AG04449 (cell line): Measurements from ENCODE around the gene BCL11B.

ENCODE experiments used
- CTCF ChIA-PET: fragments of 350-600 bp; formaldehyde crosslinking; extraction: SDS; loops from one replicate; lab custom pipeline; 2021; ENCODE audit warnings: antibody characterized with exemption; lab: Yijun Ruan, JAX
- POLR2A ChIA-PET: fragments of 400-600, 350-600 bp; formaldehyde crosslinking; extraction: SDS; loops from one replicate; lab custom pipeline; 2020; ENCODE audit warnings: antibody characterized with exemption, inconsistent platforms; lab: Yijun Ruan, JAX
- DNase-seq: peaks from one replicate; pipeline ENCODE4 v3.0.0-alpha.2; 2010; ENCODE audit warnings: low read depth, low spot score
- H3K4me3 ChIP-seq: 2 replicates; pipeline ENCODE4 v1.5.1; 2011; ENCODE audit warnings: low read depth, mild to moderate bottlenecking, control low read depth, low read length
- TF ChIP-seq, protein P1 (sequence below): IDR thresholded peaks from one replicate; pipeline ENCODE4 v1.5.1; 2011; ENCODE audit warnings: mild to moderate bottlenecking, moderate library complexity, low read length, control low read depth, inconsistent platforms; ENCODE audit not compliant: insufficient read depth; ENCODE audit errors: missing control alignments

BCL11B gene

GRCh38 chr14:99212199-99212598, 59.8 kb downstream of the BCL11B start:
- TF ChIP-seq, protein P1, sequence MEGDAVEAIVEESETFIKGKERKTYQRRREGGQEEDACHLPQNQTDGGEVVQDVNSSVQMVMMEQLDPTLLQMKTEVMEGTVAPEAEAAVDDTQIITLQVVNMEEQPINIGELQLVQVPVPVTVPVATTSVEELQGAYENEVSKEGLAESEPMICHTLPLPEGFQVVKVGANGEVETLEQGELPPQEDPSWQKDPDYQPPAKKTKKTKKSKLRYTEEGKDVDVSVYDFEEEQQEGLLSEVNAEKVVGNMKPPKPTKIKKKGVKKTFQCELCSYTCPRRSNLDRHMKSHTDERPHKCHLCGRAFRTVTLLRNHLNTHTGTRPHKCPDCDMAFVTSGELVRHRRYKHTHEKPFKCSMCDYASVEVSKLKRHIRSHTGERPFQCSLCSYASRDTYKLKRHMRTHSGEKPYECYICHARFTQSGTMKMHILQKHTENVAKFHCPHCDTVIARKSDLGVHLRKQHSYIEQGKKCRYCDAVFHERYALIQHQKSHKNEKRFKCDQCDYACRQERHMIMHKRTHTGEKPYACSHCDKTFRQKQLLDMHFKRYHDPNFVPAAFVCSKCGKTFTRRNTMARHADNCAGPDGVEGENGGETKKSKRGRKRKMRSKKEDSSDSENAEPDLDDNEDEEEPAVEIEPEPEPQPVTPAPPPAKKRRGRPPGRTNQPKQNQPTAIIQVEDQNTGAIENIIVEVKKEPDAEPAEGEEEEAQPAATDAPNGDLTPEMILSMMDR: no peak
- CTCF ChIA-PET: no interaction called here
- POLR2A ChIA-PET: no interaction called here
- no peak for DNase-seq
- no peak overlapping the region for H3K4me3 ChIP-seq

DNA sequence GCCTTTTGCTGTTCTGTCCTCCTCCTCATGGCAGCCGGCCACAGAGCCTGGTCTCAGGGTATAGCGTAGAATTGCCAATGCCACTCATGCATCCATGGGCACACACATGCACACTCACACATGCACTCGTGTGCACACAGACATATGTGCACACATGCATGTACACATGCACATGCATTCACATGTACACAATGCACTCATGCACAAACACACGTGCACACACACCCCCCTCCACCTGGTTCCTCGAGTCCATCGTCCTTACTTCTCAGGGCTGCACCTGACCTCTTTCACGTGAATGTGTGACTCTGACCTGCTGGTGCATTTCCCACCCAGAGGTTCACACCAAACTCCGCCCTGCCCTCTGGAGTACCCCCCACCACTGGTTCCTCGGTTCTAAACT, 60.6 kb downstream of the BCL11B start:
- no peak overlapping the region for H3K4me3 ChIP-seq
- POLR2A ChIA-PET: no interaction called here
- no peak for DNase-seq
- CTCF ChIA-PET: no interaction called here
- TF ChIP-seq, protein P1: no peak

GRCh38 chr14:99210333-99210732, 61.7 kb downstream of the BCL11B start:
- H3K4me3 ChIP-seq: no peak overlapping the region
- TF ChIP-seq, protein P1: no peak
- no peak for DNase-seq
- ChIA-PET CTCF (no interaction called here), POLR2A (no interaction called here)

DNA sequence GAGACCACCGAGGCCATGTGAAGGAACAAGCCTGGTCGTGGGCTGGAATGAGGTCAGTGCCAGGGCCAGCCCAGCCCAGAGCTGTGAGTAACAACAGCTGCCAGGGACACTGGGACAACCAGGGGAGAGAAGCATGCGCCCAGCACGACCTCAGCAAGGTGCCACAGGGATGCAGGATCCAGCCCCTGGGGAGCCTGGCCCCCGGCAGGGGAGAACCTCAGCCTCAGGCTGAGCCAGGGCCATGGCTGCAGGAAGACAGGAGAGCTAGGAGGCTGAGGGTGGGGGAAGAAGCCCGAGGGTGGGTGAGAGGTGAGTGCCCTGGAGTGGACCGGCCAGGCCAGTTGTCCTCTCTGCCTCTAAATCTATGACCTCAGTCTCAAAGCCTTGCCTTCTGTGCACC, 62.6 kb downstream of the BCL11B start:
- no peak for DNase-seq
- CTCF ChIA-PET: no interaction called here
- TF ChIP-seq, protein P1: no peak
- no peak overlapping the region for H3K4me3 ChIP-seq
- POLR2A ChIA-PET: no interaction called here

GRCh38 chr14:99208318-99208717, 63.7 kb downstream of the BCL11B start:
- TF ChIP-seq, protein P1: no peak
- POLR2A ChIA-PET: no interaction called here
- DNase-seq: no peak
- CTCF ChIA-PET: no interaction called here
- no peak overlapping the region for H3K4me3 ChIP-seq

- ChIA-PET POLR2A (no interaction called here), CTCF (no interaction called here)
- H3K4me3 ChIP-seq: no peak overlapping the region
- TF ChIP-seq, protein P1: no peak
- DNase-seq: no peak
Measured at GRCh38 chr14:99207456-99207855, 64.5 kb downstream of the BCL11B start.

DNA sequence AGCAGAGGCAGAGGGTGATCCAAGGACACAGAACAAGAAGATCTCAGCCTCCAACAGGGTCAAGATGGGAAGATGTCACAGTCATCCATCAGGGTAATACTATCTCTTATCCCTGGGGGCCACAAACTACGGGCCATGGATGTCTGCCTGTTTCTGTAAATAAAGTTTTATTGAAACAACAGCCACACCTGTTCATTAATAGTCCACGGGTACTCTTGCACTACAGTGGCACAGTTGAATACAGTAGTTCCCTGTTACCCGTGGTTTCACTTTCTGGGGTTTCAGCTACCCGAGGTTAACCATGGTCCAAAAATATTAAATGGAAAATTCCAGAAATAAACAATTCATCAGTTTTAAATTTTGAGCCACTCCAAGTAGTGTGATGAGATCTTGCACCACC, 65.9 kb downstream of the BCL11B start:
- POLR2A ChIA-PET: no interaction called here
- CTCF ChIA-PET: no interaction called here
- no peak for DNase-seq
- TF ChIP-seq, protein P1: no peak
- no peak overlapping the region for H3K4me3 ChIP-seq
